ENCODE results near the gene ALDH1L1.

The ALDH1L1 gene

GRCh38 chr3:126205717-126206655 is 25.6 kb upstream of the ALDH1L1 start:
- Histone ChIP-seq H3K4me1 (ENCODE audit: control extremely low read depth in 1 of 4, control insufficient read depth in 4 of 4, insufficient read depth in 4 of 4, low read length in 3 of 4) (peaks cover 0 to 2% (median 0%) of the 10 kb centered on the region in 4 experiments), H3K27me3 (replicated peaks in 2 of 5; ENCODE audit: control insufficient read depth in 4 of 5, insufficient read depth in 5 of 5, low read length in 4 of 5) (peaks cover 0 to 21% (median 12%) of the 10 kb centered on the region in 5 experiments), H3K36me3 (ENCODE audit: control insufficient read depth in 4 of 4, insufficient read depth in 4 of 4, low read length in 3 of 4) (no peaks in the 10 kb centered on the region), H3K27ac (ENCODE audit: insufficient read depth in 1 of 2, low read depth in 1 of 2, low read length in 2 of 2, poor library complexity in 1 of 2, severe bottlenecking in 2 of 2) (no peak overlapping the region), H3K4me3 (ENCODE audit: control insufficient read depth in 1 of 7, extremely low read depth in 1 of 7, insufficient read depth in 4 of 7, low read depth in 2 of 7, low read length in 6 of 7) (no peak overlapping the region), H3K9me3 (ENCODE audit: control extremely low read depth in 1 of 5, control insufficient read depth in 4 of 5, insufficient read depth in 2 of 5, low read depth in 1 of 5, low read length in 4 of 5) (no peaks in the 10 kb centered on the region)
- POLR2A ChIA-PET: no interaction called here
- 100% methylated on average over 2 of the region's 3 CpGs for WGBS (ENCODE audit: insufficient coverage)
- CTCF ChIA-PET: no interaction called here
- no peak for DNase-seq

GRCh38 chr3:126202680-126203079 is 22.3 kb upstream of the ALDH1L1 start:
- ChIA-PET CTCF (no interaction called here), POLR2A (no interaction called here)
- Histone ChIP-seq H3K27me3 (replicated peaks in 2 of 5; ENCODE audit: control insufficient read depth in 4 of 5, insufficient read depth in 5 of 5, low read length in 4 of 5) (peaks cover 0 to 9% (median 3%) of the 10 kb centered on the region in 5 experiments), H3K27ac (ENCODE audit: insufficient read depth in 1 of 2, low read depth in 1 of 2, low read length in 2 of 2, poor library complexity in 1 of 2, severe bottlenecking in 2 of 2) (no peak overlapping the region), H3K36me3 (ENCODE audit: control insufficient read depth in 4 of 4, insufficient read depth in 4 of 4, low read length in 3 of 4) (no peaks in the 10 kb centered on the region), H3K9me3 (ENCODE audit: control extremely low read depth in 1 of 5, control insufficient read depth in 4 of 5, insufficient read depth in 2 of 5, low read depth in 1 of 5, low read length in 4 of 5) (no peaks in the 10 kb centered on the region), H3K4me1 (ENCODE audit: control extremely low read depth in 1 of 4, control insufficient read depth in 4 of 4, insufficient read depth in 4 of 4, low read length in 3 of 4) (peaks cover 0 to 7% (median 0%) of the 10 kb centered on the region in 4 experiments), H3K4me3 (ENCODE audit: control insufficient read depth in 1 of 7, extremely low read depth in 1 of 7, insufficient read depth in 4 of 7, low read depth in 2 of 7, low read length in 6 of 7) (no peak overlapping the region)
- WGBS (ENCODE audit: insufficient coverage): 92% methylated on average over 4 of the region's 4 CpGs
- DNase-seq: no peak

GRCh38 chr3:126202276-126202675 is 21.9 kb upstream of the ALDH1L1 start:
- DNase-seq: no peak
- H3K4me1 ChIP-seq (ENCODE audit: control extremely low read depth in 1 of 4, control insufficient read depth in 4 of 4, insufficient read depth in 4 of 4, low read length in 3 of 4): peaks cover 0 to 7% (median 0%) of the 10 kb centered on the region in 4 experiments
- 83% methylated on average over 3 of the region's 3 CpGs for WGBS (ENCODE audit: insufficient coverage)
- no peak overlapping the region for H3K4me3 ChIP-seq (ENCODE audit: control insufficient read depth in 1 of 7, extremely low read depth in 1 of 7, insufficient read depth in 4 of 7, low read depth in 2 of 7, low read length in 6 of 7)
- no peaks in the 10 kb centered on the region for H3K36me3 ChIP-seq (ENCODE audit: control insufficient read depth in 4 of 4, insufficient read depth in 4 of 4, low read length in 3 of 4)
- ChIA-PET CTCF (no interaction called here), POLR2A (no interaction called here)
- H3K27ac ChIP-seq (ENCODE audit: insufficient read depth in 1 of 2, low read depth in 1 of 2, low read length in 2 of 2, poor library complexity in 1 of 2, severe bottlenecking in 2 of 2): no peak overlapping the region
- H3K9me3 ChIP-seq (ENCODE audit: control extremely low read depth in 1 of 5, control insufficient read depth in 4 of 5, insufficient read depth in 2 of 5, low read depth in 1 of 5, low read length in 4 of 5): no peaks in the 10 kb centered on the region
- peaks cover 0 to 9% (median 2%) of the 10 kb centered on the region in 5 experiments for H3K27me3 ChIP-seq (replicated peaks in 2 of 5; ENCODE audit: control insufficient read depth in 4 of 5, insufficient read depth in 5 of 5, low read length in 4 of 5)

- Histone ChIP-seq H3K9me3 (ENCODE audit: control extremely low read depth in 1 of 5, control insufficient read depth in 4 of 5, insufficient read depth in 2 of 5, low read depth in 1 of 5, low read length in 4 of 5) (peaks cover 0 to 3% (median 0%) of the 10 kb centered on the region in 5 experiments), H3K27me3 (replicated peaks in 2 of 5; ENCODE audit: control insufficient read depth in 4 of 5, insufficient read depth in 5 of 5, low read length in 4 of 5) (peaks cover 0 to 7% (median 0%) of the 10 kb centered on the region in 5 experiments), H3K27ac (ENCODE audit: insufficient read depth in 1 of 2, low read depth in 1 of 2, low read length in 2 of 2, poor library complexity in 1 of 2, severe bottlenecking in 2 of 2) (no peak overlapping the region), H3K36me3 (ENCODE audit: control insufficient read depth in 4 of 4, insufficient read depth in 4 of 4, low read length in 3 of 4) (no peaks in the 10 kb centered on the region), H3K4me1 (ENCODE audit: control extremely low read depth in 1 of 4, control insufficient read depth in 4 of 4, insufficient read depth in 4 of 4, low read length in 3 of 4) (peaks cover 0 to 7% (median 0%) of the 10 kb centered on the region in 4 experiments), H3K4me3 (ENCODE audit: control insufficient read depth in 1 of 7, extremely low read depth in 1 of 7, insufficient read depth in 4 of 7, low read depth in 2 of 7, low read length in 6 of 7) (no peak overlapping the region)
- no peak for DNase-seq
- ChIA-PET CTCF (interaction anchor here (1.1 kb wide), 1 partner anchor 46 kb away, joined by 3 read pairs; no protein-coding TSS in a partner anchor), POLR2A (interaction anchor here (0.6 kb wide), 1 partner anchor 21 kb away, joined by 5 read pairs; the partner anchor contains the start of gene ALDH1L1)
- WGBS (ENCODE audit: insufficient coverage): 57% methylated on average over 1 of the region's 3 CpGs
These were observed 20.8 kb upstream of the ALDH1L1 start for GRCh38 chr3:126201168-126201567.

GRCh38 chr3:126200534-126200933 is 20.1 kb upstream of the ALDH1L1 start:
- ChIA-PET POLR2A (interaction anchor here (0.6 kb wide), 1 partner anchor 20 kb away, joined by 5 read pairs; the partner anchor contains the start of gene ALDH1L1), CTCF (interaction anchor here (1.1 to 4.3 kb wide), 4 partner anchors 8 to 67 kb away, joined by 3 to 20 read pairs (median 9); no protein-coding TSS in a partner anchor)
- H3K27me3 ChIP-seq (replicated peaks in 2 of 5; ENCODE audit: control insufficient read depth in 4 of 5, insufficient read depth in 5 of 5, low read length in 4 of 5): peaks cover 0 to 4% (median 0%) of the 10 kb centered on the region in 5 experiments
- peaks cover 0 to 7% (median 0%) of the 10 kb centered on the region in 4 experiments for H3K4me1 ChIP-seq (ENCODE audit: control extremely low read depth in 1 of 4, control insufficient read depth in 4 of 4, insufficient read depth in 4 of 4, low read length in 3 of 4)
- no peaks in the 10 kb centered on the region for H3K36me3 ChIP-seq (ENCODE audit: control insufficient read depth in 4 of 4, insufficient read depth in 4 of 4, low read length in 3 of 4)
- DNase-seq: no peak
- H3K4me3 ChIP-seq (ENCODE audit: control insufficient read depth in 1 of 7, extremely low read depth in 1 of 7, insufficient read depth in 4 of 7, low read depth in 2 of 7, low read length in 6 of 7): no peak overlapping the region
- WGBS (ENCODE audit: insufficient coverage): 81% methylated on average over 2 of the region's 3 CpGs
- peaks cover 0 to 3% (median 0%) of the 10 kb centered on the region in 5 experiments for H3K9me3 ChIP-seq (ENCODE audit: control extremely low read depth in 1 of 5, control insufficient read depth in 4 of 5, insufficient read depth in 2 of 5, low read depth in 1 of 5, low read length in 4 of 5)
- no peak overlapping the region for H3K27ac ChIP-seq (ENCODE audit: insufficient read depth in 1 of 2, low read depth in 1 of 2, low read length in 2 of 2, poor library complexity in 1 of 2, severe bottlenecking in 2 of 2)

- POLR2A ChIA-PET: no interaction called here
- H3K27ac ChIP-seq (ENCODE audit: insufficient read depth in 1 of 2, low read depth in 1 of 2, low read length in 2 of 2, poor library complexity in 1 of 2, severe bottlenecking in 2 of 2): no peak overlapping the region
- peaks cover 0 to 7% (median 0%) of the 10 kb centered on the region in 4 experiments for H3K4me1 ChIP-seq (ENCODE audit: control extremely low read depth in 1 of 4, control insufficient read depth in 4 of 4, insufficient read depth in 4 of 4, low read length in 3 of 4)
- DNase-seq: no peak
- H3K36me3 ChIP-seq (ENCODE audit: control insufficient read depth in 4 of 4, insufficient read depth in 4 of 4, low read length in 3 of 4): no peaks in the 10 kb centered on the region
- CTCF ChIA-PET: interaction anchor here (1.1 to 4.3 kb wide), 5 partner anchors 10 to 67 kb away, joined by 3 to 20 read pairs (median 8); no protein-coding TSS in a partner anchor
- 100% methylated on average over 1 of the region's 2 CpGs for WGBS (ENCODE audit: insufficient coverage)
- peaks cover 0 to 7% (median 0%) of the 10 kb centered on the region in 5 experiments for H3K9me3 ChIP-seq (ENCODE audit: control extremely low read depth in 1 of 5, control insufficient read depth in 4 of 5, insufficient read depth in 2 of 5, low read depth in 1 of 5, low read length in 4 of 5)
- H3K4me3 ChIP-seq (ENCODE audit: control insufficient read depth in 1 of 7, extremely low read depth in 1 of 7, insufficient read depth in 4 of 7, low read depth in 2 of 7, low read length in 6 of 7): no peak overlapping the region
- peaks cover 0 to 4% (median 0%) of the 10 kb centered on the region in 5 experiments for H3K27me3 ChIP-seq (replicated peaks in 2 of 5; ENCODE audit: control insufficient read depth in 4 of 5, insufficient read depth in 5 of 5, low read length in 4 of 5)
These were observed 18.9 kb upstream of the ALDH1L1 start for GRCh38 chr3:126199256-126199655.
